GM23248 (cell line): ENCODE results near the gene CTNNBIP1.

ENCODE experiments used
- EZH2 ChIP-seq: fragments of 200-600 bp; sonication (generic); IDR thresholded peaks from 2 replicates; pipeline ENCODE4 v1.6.1; 2018; ENCODE audit warnings: antibody characterized with exemption, mild to moderate bottlenecking; ENCODE audit not compliant: insufficient read depth, poor library complexity, severe bottlenecking
- EZH2phosphoT487 ChIP-seq: fragments of 200-600 bp; sonication (generic); IDR thresholded peaks from 2 replicates; pipeline ENCODE4 v1.6.1; 2018; ENCODE audit warnings: antibody characterized with exemption, moderate library complexity, mild to moderate bottlenecking, low read depth; ENCODE audit not compliant: insufficient read depth

DNA sequence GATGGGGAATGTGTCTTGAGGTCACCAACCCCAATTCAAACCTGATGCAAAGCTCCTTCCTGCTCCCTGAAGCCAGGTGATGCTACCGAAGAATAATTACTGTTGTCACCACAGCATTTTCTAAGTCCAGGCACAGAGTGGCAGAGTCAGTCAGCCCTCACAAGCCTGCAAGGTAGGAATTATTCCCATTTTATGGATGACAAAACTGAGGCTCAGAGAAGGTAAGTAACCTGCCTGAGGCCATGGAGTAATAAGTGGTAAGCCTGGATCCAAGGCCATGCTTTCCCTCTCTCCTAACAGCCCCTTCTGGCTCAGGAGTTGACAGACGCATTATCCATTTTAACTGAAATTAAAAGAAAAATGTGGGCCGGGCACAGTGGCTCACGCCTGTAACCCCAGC is 23.0 kb downstream of the CTNNBIP1 start:
- TF ChIP-seq EZH2 (no peak), EZH2phosphoT487 (no peak)
